ENCODE measurements around the gene MLX.
"Not testable (repeated sequence)": the region's sequence is repeated elsewhere in the genome, so short reads cannot be mapped to it uniquely, and the experiment has no call there.

MLX gene

GRCh38 chr17:42621987-42622386 is 55.1 kb downstream of the MLX start:
- not testable (repeated sequence) for DNase-seq (ENCODE audit: low read depth in 2 of 2)
